GM19372 (cell line): ENCODE measurements around the gene OR11H7.
"Not testable (repeated sequence)": the region's sequence is repeated elsewhere in the genome, so short reads cannot be mapped to it uniquely, and the experiment has no call there.

Experiments
- ATAC-seq: cut with Tn5 transposase; IDR thresholded peaks from one replicate; pipeline ENCODE4 v1.9.1; 2021; ENCODE audit warnings: mild to moderate bottlenecking, low read depth, moderate library complexity; ENCODE audit not compliant: unreplicated experiment

OR11H7 gene

DNA sequence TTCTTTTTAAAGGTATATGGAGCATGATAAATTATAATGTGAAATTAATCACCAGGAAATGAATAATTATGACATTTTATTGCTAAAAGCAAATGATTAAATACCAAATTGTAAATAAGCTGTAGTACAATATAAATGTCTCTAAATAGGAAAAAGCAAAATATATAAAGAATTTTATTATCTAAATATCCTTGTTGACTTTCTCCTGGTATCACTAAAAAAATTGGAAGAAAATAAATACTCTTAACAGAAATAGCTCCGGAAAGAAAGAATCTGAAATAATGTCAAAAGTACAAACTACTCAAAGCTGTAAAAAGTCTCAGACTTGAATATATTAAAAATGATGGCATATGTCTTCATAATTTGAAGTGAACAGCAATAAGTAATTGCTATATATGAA is at the start of gene OR11H7:
Gene OR11H7 (plus strand): TSS at position 301 of the 400 bp plus-strand sequence.
- ATAC-seq: no peak

DNA sequence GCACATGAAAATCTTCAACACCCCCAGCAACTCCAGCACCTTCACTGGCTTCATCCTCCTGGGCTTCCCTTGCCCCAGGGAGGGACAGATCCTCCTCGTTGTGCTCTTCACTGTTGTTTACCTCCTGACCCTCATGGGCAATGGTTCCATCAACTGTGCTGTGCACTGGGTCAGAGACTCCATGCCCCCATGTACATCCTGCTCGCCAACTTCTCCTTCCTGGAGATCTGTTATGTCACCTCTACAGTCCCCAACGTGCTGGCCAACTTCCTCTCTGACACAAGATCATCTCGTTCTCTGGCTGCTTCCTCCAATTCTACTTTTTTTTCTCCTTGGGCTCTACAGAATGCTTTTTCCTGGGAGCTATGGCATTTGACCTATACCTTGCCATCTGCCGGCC is 49.6 kb upstream of the OR11H7 start:
- ATAC-seq: no peak

DNA sequence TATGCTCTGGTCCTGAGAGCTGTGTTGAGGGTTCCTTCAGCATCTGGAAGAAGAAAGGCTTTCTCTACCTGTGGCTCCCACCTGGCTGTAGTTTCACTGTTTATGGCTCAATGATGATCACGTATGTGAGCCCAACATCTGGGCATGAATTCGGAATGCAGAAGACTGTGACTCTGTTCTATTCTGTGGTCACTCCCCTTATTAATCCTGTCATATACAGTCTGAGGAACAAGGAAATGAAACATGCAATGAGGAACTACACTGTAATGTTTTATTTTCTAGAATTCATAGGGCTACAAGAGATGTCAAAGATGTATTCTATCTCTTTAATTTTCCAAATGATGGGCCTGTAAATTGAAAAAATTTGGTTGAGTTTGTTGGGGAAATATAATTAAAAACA is 48.9 kb upstream of the OR11H7 start:
- no peak for ATAC-seq

GRCh38 chr14:20180486-20180885 is 48.3 kb upstream of the OR11H7 start:
- ATAC-seq: no peak

DNA sequence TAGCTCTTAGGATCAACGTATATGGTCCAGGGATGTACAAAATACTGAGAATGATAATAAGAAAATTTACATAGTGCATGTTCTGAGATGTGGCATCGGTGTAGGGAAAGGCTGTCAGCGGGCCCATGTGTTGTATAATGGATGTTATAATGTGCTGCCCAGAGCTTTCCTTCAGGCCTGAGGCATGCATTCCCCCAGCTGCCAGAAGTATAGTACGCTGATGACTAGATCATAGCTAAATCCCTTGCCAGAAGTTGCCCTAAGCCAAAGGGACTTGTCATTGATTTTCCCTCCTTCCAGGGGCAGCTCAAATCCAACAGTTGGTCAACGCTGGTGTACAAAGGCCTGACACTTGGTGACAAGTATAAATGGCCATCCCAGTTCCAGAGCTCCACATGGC is 44.6 kb upstream of the OR11H7 start:
- no peak for ATAC-seq

DNA sequence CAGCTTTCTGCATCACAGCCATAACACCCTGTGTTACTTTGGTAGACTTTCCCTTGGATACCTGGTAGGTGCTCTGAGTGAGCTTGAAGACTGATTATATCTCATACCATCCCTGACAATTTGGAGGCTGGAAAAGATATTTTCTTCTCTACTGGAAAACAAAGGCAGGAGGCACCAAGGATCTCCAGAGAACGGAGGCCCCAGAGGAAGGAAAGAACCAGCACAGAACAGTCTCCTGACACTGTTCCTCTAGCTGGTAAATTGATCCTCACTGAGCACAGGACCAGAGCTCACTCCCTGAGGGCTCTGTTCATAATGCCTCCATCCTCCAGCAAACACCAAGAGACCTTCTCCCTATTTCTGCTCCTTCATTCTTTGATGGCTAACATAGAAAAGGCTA is 38.2 kb upstream of the OR11H7 start, which contains the start of gene OR11G2:
Gene OR11G2 (plus strand): TSS at position 301 of the 400 bp plus-strand sequence. CDS start 6,542 bp downstream, outside the sequence.
- ATAC-seq: no peak

DNA sequence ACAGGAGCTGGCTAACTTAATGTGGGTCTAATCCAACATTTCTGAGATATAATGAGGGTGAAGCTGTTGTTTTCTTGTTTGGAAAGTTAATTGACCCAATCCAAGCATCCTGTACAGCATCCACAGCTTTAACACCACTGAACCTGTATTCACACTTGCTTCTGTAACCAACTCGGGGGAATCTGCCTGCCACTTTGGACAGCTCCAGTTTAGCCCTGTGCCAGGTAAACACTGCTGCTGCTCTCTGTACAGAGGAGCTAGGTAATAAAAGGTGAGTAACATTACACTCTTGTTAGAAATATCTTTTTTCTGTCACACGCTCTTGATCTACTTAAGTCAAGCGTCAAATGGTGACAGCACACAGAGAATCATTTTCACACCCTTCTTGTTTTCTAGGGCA is 37.4 kb upstream of the OR11H7 start:
- ATAC-seq: no peak

DNA sequence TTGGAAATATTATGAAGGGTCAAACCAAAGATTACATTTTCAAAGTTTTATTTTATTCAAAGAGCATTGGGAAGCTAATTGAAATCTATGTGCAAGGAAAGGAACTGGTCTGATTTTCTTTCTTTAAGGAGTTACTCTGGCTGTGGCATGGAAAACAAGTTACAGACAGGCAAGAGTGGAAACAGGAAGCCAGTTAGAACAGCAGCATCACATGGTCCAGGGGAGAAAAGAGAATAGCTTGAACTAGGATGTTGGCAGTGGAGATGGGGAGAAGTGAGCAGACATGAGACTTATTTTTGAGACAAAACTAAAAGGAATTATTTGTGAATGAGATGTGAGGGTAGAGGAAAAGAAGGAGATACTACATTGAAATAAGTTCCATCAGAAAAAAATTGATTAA is 34.7 kb upstream of the OR11H7 start:
- ATAC-seq: no peak

- not testable (repeated sequence) for ATAC-seq
Measured at GRCh38 chr14:20195170-20195569, 33.6 kb upstream of the OR11H7 start.

GRCh38 chr14:20195911-20196310 is 32.9 kb upstream of the OR11H7 start:
- no peak for ATAC-seq

DNA sequence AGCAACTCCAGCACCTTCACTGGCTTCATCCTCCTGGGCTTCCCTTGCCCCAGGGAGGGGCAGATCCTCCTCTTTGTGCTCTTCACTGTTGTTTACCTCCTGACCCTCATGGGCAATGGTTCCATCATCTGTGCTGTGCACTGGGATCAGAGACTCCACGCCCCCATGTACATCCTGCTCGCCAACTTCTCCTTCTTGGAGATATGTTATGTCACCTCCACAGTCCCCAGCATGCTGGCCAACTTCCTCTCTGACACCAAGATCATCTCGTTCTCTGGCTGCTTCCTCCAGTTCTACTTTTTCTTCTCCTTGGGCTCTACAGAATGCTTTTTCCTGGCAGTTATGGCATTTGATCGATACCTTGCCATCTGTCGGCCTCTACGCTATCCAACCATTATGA is 31.3 kb upstream of the OR11H7 start:
- ATAC-seq: no peak

- no peak for ATAC-seq
Measured at GRCh38 chr14:20198991-20199390, 29.8 kb upstream of the OR11H7 start.

DNA sequence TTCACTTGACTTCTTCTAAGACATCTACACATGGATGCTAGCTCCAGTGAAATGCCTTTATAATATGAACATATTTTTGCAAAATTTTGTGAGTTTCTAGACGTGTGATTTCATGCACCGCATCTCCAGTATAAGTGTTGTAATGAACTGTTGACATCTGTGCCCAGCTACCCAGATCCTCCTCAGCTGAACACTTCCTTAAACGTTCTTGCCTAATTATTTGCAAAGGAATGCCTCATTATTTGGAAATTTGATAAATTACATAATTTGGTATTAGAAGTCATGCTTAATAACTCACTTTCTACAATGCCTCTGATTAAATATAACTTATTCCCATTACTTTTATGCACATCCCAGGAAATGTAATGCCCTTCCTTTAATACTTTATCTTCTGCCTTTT is 24.1 kb upstream of the OR11H7 start:
- no peak for ATAC-seq

DNA sequence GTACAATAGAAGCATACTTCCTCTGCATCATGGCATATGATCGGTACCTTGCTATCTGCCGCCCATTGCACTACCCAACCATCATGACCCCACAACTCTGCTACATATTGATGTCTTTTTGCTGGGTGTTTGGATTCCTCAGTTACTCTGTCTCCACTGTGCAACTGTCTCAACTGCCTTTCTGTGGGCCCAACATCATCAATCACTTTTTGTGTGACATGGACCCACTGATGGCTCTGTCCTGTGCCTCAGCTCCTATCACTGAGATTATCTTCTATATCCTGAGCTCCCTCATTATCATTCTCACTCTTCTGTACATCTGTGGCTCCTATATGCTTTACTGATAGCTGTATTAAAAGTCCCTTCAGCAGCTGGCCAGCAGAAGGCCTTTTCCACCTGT is 19.2 kb upstream of the OR11H7 start:
- ATAC-seq: no peak

- ATAC-seq: not testable (repeated sequence)
Measured at GRCh38 chr14:20212406-20212805, 16.4 kb upstream of the OR11H7 start.

- ATAC-seq: no peak
Measured at GRCh38 chr14:20215196-20215595, 13.6 kb upstream of the OR11H7 start.

GRCh38 chr14:20219033-20219432 is 9.7 kb upstream of the OR11H7 start:
- no peak for ATAC-seq

- no peak for ATAC-seq
Measured at GRCh38 chr14:20223410-20223809, 5.4 kb upstream of the OR11H7 start, which contains the start of gene OR11H6. OR11H6 (plus strand) TSS chr14:20223710; CDS start chr14:20223710, 0 bp downstream.

GRCh38 chr14:20235415-20235814 is 6.6 kb downstream of the OR11H7 start:
- not testable (repeated sequence) for ATAC-seq

- no peak for ATAC-seq
Measured at GRCh38 chr14:20247646-20248246, 19.0 kb downstream of the OR11H7 start.

- no peak for ATAC-seq
Measured at GRCh38 chr14:20262642-20263128, 33.9 kb downstream of the OR11H7 start.

- ATAC-seq: not testable (repeated sequence)
Measured at GRCh38 chr14:20264361-20264760, 35.6 kb downstream of the OR11H7 start.
